ENCODE measurements around the gene PTTG1IP. TPM values are rescaled to one million over a fixed set of nuclear protein-coding genes. Genes with fewer than 3 reads are reported as not detected.
A peak's percentile ranks its signal among the peaks of the same experiment; 100 is the strongest.

The PTTG1IP gene
- total RNA-seq, 6 donors from 2014 or later = 150 to 316 (median 247) TPM

GRCh38 chr21:44817914-44818639, 55.4 kb downstream of the PTTG1IP start, which contains the start of gene SUMO3:
Gene SUMO3 (minus strand): TSS chr21:44818062. CDS start chr21:44817968, 94 bp downstream.
- Histone ChIP-seq H3K9me3 (peaks cover 3 to 18% (median 6%) of the 10 kb centered on the region in 4 donors), H3K27ac (peak within 1 kb of the TSS; percentile 93 to 98 (median 95)), H3K4me1 (peaks cover 16 to 33% (median 24%) of the 10 kb centered on the region in 4 donors), H3K36me3 (peaks cover 0 to 9% (median 8%) of the 10 kb centered on the region in 4 donors), H3K27me3 (no peaks in the 10 kb centered on the region), H3K4me3 (peak within 1 kb of the TSS; percentile 72 to 82 (median 76))
- ATAC-seq (ENCODE audit: low FRiP score in 2 of 2) (peak; percentile 66 to 91), DNase-seq (peak; percentile 85 to 98)
- TF ChIP-seq POLR2A (IDR thresholded peaks at IDR 0.05) (peak in 3 of 4 donors; percentile 90 to 98 (median 98)), CTCF (IDR thresholded peaks at IDR 0.05) (peak in 2 of 6 experiments; percentile 21 to 27), EP300 (IDR thresholded peaks at IDR 0.05) (no peak), POLR2AphosphoS5 (IDR thresholded peaks at IDR 0.05) (peak; percentile 77 to 78)
- WGBS, 2 donors = 1% methylated on average over 53 of the region's 108 CpGs; no CpG with 5 or more reads in 1 of the 2 donors

DNA sequence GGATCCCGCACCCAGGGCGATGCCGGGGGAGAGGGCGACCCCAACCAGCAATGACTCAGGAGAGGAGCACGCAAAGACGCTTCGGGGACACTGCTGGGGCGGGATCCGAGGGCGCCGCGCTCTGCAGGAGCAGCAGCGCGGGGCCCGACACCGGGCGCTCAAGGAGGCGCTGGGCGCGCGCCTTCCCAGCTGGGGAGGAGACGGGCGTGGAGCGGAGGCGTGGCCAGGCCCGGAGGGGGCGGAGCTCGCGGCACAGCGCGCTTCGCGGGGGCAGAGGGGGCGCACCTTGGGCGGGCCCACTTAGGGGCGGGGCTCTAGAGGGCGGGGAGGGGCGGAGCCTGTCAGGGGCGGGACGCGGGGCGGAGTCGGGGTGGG, 56.0 kb downstream of the PTTG1IP start:
- peak; percentile 94 to 99 for DNase-seq
- Histone ChIP-seq H3K9me3 (peaks cover 0 to 13% (median 3%) of the 10 kb centered on the region in 4 donors), H3K4me3 (peak overlapping the region; percentile 72 to 82 (median 76)), H3K4me1 (peaks cover 16 to 33% (median 24%) of the 10 kb centered on the region in 4 donors), H3K27me3 (no peaks in the 10 kb centered on the region), H3K27ac (peak overlapping the region; percentile 93 to 98 (median 95)), H3K36me3 (peaks cover 0 to 15% (median 11%) of the 10 kb centered on the region in 4 donors)
- WGBS, 2 donors = 0% methylated on average over 1 to 9 of the region's 43 CpGs
- ATAC-seq (ENCODE audit: low FRiP score in 2 of 2) = peak; percentile 95
- TF ChIP-seq EP300 (IDR thresholded peaks at IDR 0.05) = no peak
- no peak for TF ChIP-seq POLR2AphosphoS5 (IDR thresholded peaks at IDR 0.05)
- no peak for TF ChIP-seq CTCF (IDR thresholded peaks at IDR 0.05)
- TF ChIP-seq POLR2A (IDR thresholded peaks at IDR 0.05) = no peak

DNA sequence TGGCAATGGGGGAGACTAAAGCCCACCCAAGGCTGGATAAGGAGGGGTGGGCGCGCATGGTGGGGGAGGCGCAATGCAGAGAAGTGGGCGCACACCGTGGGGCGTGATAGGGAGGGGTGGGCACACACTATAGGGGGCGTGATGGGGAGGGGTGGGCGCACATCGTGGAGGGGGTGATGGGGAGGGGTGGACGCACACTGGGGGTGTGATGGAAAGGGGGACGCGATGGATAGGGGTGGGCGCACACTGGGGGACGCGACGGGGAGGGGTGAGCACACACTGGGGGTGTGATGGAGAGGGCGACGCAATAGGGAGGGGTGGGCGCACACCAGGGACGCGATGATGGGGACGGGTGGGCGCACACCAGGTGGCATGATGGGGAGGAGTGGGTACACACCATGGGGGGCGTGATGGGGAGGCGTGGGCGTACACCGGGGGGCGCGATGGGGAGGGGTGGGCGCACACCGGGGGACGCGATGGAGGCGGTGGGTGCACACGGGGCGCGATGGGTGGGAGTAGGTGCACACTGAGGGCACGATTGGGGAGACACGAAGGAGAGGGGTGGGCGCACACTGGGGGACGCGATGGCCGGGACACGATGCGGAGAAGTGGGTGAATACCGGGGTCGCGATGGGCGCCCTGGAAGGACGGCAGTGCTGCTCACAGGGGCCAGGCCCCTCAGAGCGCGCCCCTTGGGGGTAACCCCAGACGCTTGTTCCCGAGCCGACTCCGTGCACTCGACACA, 56.6 kb downstream of the PTTG1IP start:
- Histone ChIP-seq H3K27ac (peak overlapping the region in 3 of 4 donors; percentile 30 to 98 (median 93)), H3K4me1 (peaks cover 16 to 33% (median 24%) of the 10 kb centered on the region in 4 donors), H3K27me3 (no peaks in the 10 kb centered on the region), H3K9me3 (peaks cover 0 to 8% (median 1%) of the 10 kb centered on the region in 4 donors), H3K36me3 (peaks cover 0 to 18% (median 12%) of the 10 kb centered on the region in 4 donors), H3K4me3 (peak overlapping the region; percentile 72 to 82 (median 76))
- WGBS, 2 donors = 47 to 70% methylated on average over 42 to 43 of the region's 57 CpGs
- peak in 1 of 2 donors; percentile 0 for ATAC-seq (ENCODE audit: low FRiP score in 2 of 2)
- peak in 1 of 2 donors; percentile 5 for TF ChIP-seq POLR2AphosphoS5 (IDR thresholded peaks at IDR 0.05)
- TF ChIP-seq EP300 (IDR thresholded peaks at IDR 0.05) = no peak
- peak in 1 of 2 donors; percentile 45 for DNase-seq

GRCh38 chr21:44815852-44816628, 57.5 kb downstream of the PTTG1IP start:
- 72 to 78% methylated on average over 9 to 10 of the region's 10 CpGs for WGBS, 2 donors
- TF ChIP-seq CTCF (IDR thresholded peaks at IDR 0.05) (no peak), POLR2AphosphoS5 (IDR thresholded peaks at IDR 0.05) (no peak), POLR2A (IDR thresholded peaks at IDR 0.05) (no peak)
- Histone ChIP-seq H3K4me3 (no peak overlapping the region), H3K4me1 (peaks cover 16 to 33% (median 24%) of the 10 kb centered on the region in 4 donors), H3K9me3 (peaks cover 0 to 3% (median 1%) of the 10 kb centered on the region in 4 donors), H3K27ac (no peak overlapping the region), H3K36me3 (peaks cover 0 to 18% (median 12%) of the 10 kb centered on the region in 4 donors), H3K27me3 (no peaks in the 10 kb centered on the region)
- ATAC-seq (ENCODE audit: low FRiP score in 2 of 2) (no peak), DNase-seq (no peak)

All from upper lobe of left lung (tissue), 6 donors.